Upper lobe of left lung (tissue), 4 donors: Measurements from ENCODE around the gene RAB13.

Experiments
- EP300 ChIP-seq, 4 donors: sonication (generic); formaldehyde crosslinking; IDR thresholded peaks; one replicate each; pipeline ENCODE4 v1.5.1; 2017; ENCODE audit warnings: antibody characterized with exemption in 4 of 4, control low read depth in 2 of 4
- TF ChIP-seq, protein P1 (sequence below), 6 experiments: fragments of 450-650 bp in 4 of 6; fragments of 200-600 bp in 2 of 6; sonication (generic) in 2 of 6; IDR thresholded peaks; one replicate each; pipeline ENCODE4 v1.5.1; 2016 to 2019; ENCODE audit warnings: antibody characterized with exemption in 6 of 6

DNA sequence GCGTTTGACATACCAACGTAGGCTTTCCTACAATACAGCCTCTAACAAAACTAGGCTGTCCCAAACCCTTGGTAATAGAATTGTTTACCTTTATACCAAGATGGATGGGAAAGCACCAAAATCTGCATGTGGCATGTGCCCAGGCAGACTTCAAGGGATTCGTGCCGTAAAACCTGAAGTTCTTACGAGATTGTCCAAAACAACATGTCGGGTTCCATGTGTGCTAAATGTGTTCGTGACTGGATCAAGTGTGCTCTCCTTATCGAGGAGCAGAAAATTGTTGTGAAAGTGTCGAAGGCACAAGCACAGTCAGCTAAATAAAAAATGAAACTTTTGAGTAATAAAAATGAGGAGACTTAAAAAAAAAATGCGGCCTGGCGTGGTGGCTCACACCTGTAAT, 9.5 kb upstream of the RAB13 start:
- TF ChIP-seq, protein P1, sequence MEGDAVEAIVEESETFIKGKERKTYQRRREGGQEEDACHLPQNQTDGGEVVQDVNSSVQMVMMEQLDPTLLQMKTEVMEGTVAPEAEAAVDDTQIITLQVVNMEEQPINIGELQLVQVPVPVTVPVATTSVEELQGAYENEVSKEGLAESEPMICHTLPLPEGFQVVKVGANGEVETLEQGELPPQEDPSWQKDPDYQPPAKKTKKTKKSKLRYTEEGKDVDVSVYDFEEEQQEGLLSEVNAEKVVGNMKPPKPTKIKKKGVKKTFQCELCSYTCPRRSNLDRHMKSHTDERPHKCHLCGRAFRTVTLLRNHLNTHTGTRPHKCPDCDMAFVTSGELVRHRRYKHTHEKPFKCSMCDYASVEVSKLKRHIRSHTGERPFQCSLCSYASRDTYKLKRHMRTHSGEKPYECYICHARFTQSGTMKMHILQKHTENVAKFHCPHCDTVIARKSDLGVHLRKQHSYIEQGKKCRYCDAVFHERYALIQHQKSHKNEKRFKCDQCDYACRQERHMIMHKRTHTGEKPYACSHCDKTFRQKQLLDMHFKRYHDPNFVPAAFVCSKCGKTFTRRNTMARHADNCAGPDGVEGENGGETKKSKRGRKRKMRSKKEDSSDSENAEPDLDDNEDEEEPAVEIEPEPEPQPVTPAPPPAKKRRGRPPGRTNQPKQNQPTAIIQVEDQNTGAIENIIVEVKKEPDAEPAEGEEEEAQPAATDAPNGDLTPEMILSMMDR (IDR thresholded peaks at IDR 0.05) = no peak
- TF ChIP-seq EP300 (IDR thresholded peaks at IDR 0.05) = no peak
